ENCODE measurements around the gene PDZD2. TPM values are rescaled to one million over a fixed set of nuclear protein-coding genes. Genes with fewer than 3 reads are reported as not detected.
A peak's percentile ranks its signal among the peaks of the same experiment; 100 is the strongest.

PDZD2 gene
- total and polyA plus RNA-seq, 2 experiments from 2014 or later: 8.3 to 16.9 TPM

DNA sequence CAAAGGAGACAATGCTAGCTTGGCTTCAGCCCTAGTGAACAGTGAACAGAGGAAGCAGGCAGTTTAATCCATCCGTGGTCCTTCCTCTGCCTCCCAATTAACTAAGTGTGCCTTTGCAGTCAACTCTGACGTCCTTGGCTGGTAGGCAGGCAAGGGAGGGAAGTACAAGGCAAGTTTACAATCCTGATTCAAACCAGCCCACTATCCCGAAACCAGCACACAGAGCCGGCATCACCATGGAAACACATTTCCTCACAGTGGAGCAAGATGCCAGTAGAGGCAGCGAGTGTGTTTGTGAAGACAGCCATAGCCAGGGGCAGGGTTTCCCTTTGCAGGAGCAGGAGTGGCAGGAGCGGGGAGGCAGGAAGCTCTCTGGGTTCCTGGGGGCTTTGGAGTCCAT is 461.3 kb downstream of the PDZD2 start:
- H2AFZ ChIP-seq: no peak overlapping the region
- no peaks in the 10 kb centered on the region for H3F3A ChIP-seq (replicated peaks; ENCODE audit: low read depth)
- Mint-ChIP-seq H3K4me3 (no peak overlapping the region), H3K27me3 (ENCODE audit: insufficient read depth, low read depth, poor library complexity) (peaks cover 10% of the 10 kb centered on the region), H3K27ac (no peak overlapping the region), H3K9me3 (no peaks in the 10 kb centered on the region; the same call in 2 of the 3 replicates), H3K4me1 (no peaks in the 10 kb centered on the region; the same call in 2 of the 3 replicates), H3K36me3 (ENCODE audit: low read depth) (peaks cover 60% of the 10 kb centered on the region)
- H3K9me2 ChIP-seq (ENCODE audit: insufficient read depth): no peaks in the 10 kb centered on the region
- H3K27me3 ChIP-seq (ENCODE audit: insufficient read depth): no peaks in the 10 kb centered on the region
- peak overlapping the region; percentile 50; the same call in 1 of the 2 replicates for H3K27ac ChIP-seq (ENCODE audit: low read depth)
- no peak overlapping the region for H3K4me3 ChIP-seq
- DNase-seq (ENCODE audit: low spot score): no peak
- no peaks in the 10 kb centered on the region for H3K4me1 ChIP-seq (ENCODE audit: insufficient read depth)
- H4K20me1 ChIP-seq (replicated peaks; ENCODE audit: insufficient read depth): 0 out of 2 replicates have a peak, but pooled peaks cover 13% of the 10 kb centered on the region
- no peak overlapping the region for H3K4me2 ChIP-seq
- no peak for TF ChIP-seq EZH2phosphoT487 (IDR thresholded peaks at IDR 0.05; ENCODE audit: unreplicated experiment)
- TF ChIP-seq, protein P1, sequence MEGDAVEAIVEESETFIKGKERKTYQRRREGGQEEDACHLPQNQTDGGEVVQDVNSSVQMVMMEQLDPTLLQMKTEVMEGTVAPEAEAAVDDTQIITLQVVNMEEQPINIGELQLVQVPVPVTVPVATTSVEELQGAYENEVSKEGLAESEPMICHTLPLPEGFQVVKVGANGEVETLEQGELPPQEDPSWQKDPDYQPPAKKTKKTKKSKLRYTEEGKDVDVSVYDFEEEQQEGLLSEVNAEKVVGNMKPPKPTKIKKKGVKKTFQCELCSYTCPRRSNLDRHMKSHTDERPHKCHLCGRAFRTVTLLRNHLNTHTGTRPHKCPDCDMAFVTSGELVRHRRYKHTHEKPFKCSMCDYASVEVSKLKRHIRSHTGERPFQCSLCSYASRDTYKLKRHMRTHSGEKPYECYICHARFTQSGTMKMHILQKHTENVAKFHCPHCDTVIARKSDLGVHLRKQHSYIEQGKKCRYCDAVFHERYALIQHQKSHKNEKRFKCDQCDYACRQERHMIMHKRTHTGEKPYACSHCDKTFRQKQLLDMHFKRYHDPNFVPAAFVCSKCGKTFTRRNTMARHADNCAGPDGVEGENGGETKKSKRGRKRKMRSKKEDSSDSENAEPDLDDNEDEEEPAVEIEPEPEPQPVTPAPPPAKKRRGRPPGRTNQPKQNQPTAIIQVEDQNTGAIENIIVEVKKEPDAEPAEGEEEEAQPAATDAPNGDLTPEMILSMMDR (conservative IDR thresholded peaks at IDR 0.05; ENCODE audit: low read depth in 2 of 2): no peak
- no peak for TF ChIP-seq ZNF331 (CRISPR knock-in tag; IDR thresholded peaks at IDR 0.05; ENCODE audit: low read depth)
- TF ChIP-seq, protein P2, sequence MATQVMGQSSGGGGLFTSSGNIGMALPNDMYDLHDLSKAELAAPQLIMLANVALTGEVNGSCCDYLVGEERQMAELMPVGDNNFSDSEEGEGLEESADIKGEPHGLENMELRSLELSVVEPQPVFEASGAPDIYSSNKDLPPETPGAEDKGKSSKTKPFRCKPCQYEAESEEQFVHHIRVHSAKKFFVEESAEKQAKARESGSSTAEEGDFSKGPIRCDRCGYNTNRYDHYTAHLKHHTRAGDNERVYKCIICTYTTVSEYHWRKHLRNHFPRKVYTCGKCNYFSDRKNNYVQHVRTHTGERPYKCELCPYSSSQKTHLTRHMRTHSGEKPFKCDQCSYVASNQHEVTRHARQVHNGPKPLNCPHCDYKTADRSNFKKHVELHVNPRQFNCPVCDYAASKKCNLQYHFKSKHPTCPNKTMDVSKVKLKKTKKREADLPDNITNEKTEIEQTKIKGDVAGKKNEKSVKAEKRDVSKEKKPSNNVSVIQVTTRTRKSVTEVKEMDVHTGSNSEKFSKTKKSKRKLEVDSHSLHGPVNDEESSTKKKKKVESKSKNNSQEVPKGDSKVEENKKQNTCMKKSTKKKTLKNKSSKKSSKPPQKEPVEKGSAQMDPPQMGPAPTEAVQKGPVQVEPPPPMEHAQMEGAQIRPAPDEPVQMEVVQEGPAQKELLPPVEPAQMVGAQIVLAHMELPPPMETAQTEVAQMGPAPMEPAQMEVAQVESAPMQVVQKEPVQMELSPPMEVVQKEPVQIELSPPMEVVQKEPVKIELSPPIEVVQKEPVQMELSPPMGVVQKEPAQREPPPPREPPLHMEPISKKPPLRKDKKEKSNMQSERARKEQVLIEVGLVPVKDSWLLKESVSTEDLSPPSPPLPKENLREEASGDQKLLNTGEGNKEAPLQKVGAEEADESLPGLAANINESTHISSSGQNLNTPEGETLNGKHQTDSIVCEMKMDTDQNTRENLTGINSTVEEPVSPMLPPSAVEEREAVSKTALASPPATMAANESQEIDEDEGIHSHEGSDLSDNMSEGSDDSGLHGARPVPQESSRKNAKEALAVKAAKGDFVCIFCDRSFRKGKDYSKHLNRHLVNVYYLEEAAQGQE (IDR thresholded peaks at IDR 0.05; ENCODE audit: unreplicated experiment): no peak
- no peak for TF ChIP-seq CREB1 (CRISPR knock-in tag; IDR thresholded peaks at IDR 0.05; ENCODE audit: low read depth)
- no peak for TF ChIP-seq NANOG (IDR thresholded peaks at IDR 0.05; ENCODE audit: borderline replicate concordance)
- ATAC-seq: no peak
- peaks cover 4% of the 10 kb centered on the region for H3K36me3 ChIP-seq (ENCODE audit: insufficient read depth)
- H3K79me2 ChIP-seq (replicated peaks; ENCODE audit: insufficient read depth): no peaks in the 10 kb centered on the region

DNA sequence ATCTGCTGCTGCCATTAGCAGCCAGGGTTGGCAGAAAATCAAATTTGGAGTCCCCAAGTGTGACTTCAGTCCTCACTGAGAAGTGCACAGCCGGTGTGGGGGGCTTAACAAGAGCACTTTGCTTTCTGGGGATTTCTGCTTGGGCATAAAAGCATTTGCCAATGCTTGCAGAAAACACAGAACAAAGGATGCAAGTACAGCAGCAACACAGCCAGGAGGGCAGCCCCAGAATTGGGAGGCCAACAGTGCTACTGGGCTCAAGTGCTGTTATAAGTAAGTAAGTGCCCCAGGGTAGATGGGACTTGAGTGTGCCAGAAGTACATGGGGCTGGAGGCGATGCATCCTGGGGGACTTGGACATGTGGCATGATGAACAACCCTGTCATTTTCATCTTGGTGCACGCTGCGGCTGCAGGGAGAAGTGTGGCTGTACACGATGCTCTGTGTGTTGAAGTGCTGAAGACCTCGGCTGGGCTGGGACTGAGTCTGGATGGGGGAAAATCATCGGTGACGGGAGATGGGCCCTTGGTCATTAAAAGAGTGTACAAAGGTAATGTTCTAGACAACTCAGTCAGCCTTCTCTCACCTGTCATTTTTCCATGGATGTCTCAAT is 461.9 kb downstream of the PDZD2 start:
- no peak for ATAC-seq
- peaks cover 65% of the 10 kb centered on the region for H3K36me3 Mint-ChIP-seq (ENCODE audit: low read depth)

More for the DNA sequence above, 461.9 kb downstream of the PDZD2 start:
- Histone ChIP-seq H3K27me3 (ENCODE audit: insufficient read depth) (no peaks in the 10 kb centered on the region), H3K27ac (ENCODE audit: low read depth) (no peak overlapping the region), H3K79me2 (replicated peaks; ENCODE audit: insufficient read depth) (no peaks in the 10 kb centered on the region), H3K4me3 (no peak overlapping the region), H3K4me1 (ENCODE audit: insufficient read depth) (no peaks in the 10 kb centered on the region), H3K36me3 (ENCODE audit: insufficient read depth) (peaks cover 10% of the 10 kb centered on the region), H3K4me2 (no peak overlapping the region), H4K20me1 (replicated peaks; ENCODE audit: insufficient read depth) (0 out of 2 replicates have a peak, but pooled peaks cover 13% of the 10 kb centered on the region), H3K9me2 (ENCODE audit: insufficient read depth) (no peaks in the 10 kb centered on the region), H2AFZ (no peak overlapping the region), H3F3A (replicated peaks; ENCODE audit: low read depth) (no peaks in the 10 kb centered on the region)
- Mint-ChIP-seq H3K27ac (no peak overlapping the region), H3K27me3 (ENCODE audit: insufficient read depth, low read depth, poor library complexity) (peaks cover 10% of the 10 kb centered on the region), H3K4me1 (no peaks in the 10 kb centered on the region; the same call in 2 of the 3 replicates), H3K4me3 (no peak overlapping the region), H3K9me3 (no peaks in the 10 kb centered on the region; the same call in 2 of the 3 replicates)
- no peak for DNase-seq (ENCODE audit: low spot score)
- TF ChIP-seq NANOG (IDR thresholded peaks at IDR 0.05; ENCODE audit: borderline replicate concordance): no peak
- no peak for TF ChIP-seq STAT1 (IDR thresholded peaks at IDR 0.05; ENCODE audit: unreplicated experiment)
- no peak for TF ChIP-seq ZNF114 (CRISPR knock-in tag; IDR thresholded peaks at IDR 0.05)
- no peak for TF ChIP-seq EZH2 (IDR thresholded peaks at IDR 0.05; ENCODE audit: low read depth, unreplicated experiment)
- no peak for TF ChIP-seq CREB1 (CRISPR knock-in tag; IDR thresholded peaks at IDR 0.05; ENCODE audit: low read depth)
- TF ChIP-seq, protein P2 (IDR thresholded peaks at IDR 0.05; ENCODE audit: unreplicated experiment): no peak

Data from GM23338 (cell line).